Thyroid gland (tissue), 4 donors: ENCODE results near the gene SRGAP2. TPM values are rescaled to one million over a fixed set of nuclear protein-coding genes. Genes with fewer than 3 reads are reported as not detected.
"Not testable (repeated sequence)": the region's sequence is repeated elsewhere in the genome, so short reads cannot be mapped to it uniquely, and the experiment has no call there.

Experiments used
- DNase-seq, 2 donors: peaks; one replicate each; pipeline ENCODE4 v3.0.0-alpha.2; 2019
- H3K27ac ChIP-seq, 3 donors: fragments of 200-600 bp; sonication (generic); 1 replicate in 2 of 3; 2 replicates in 1 of 3; pipeline ENCODE4 v1.5.1; 2016 to 2019; ENCODE audit warnings: mild to moderate bottlenecking in 1 of 3, moderate library complexity in 1 of 3
- H3K27me3 ChIP-seq: fragments of 200-600 bp; sonication (generic); one replicate; pipeline ENCODE4 v1.5.1; 2019
- H3K36me3 ChIP-seq, 2 donors: fragments of 200-600 bp; sonication (generic); one replicate each; pipeline ENCODE4 v1.5.1; 2016 to 2019
- H3K4me1 ChIP-seq, 2 donors: fragments of 200-600 bp; sonication (generic); one replicate each; pipeline ENCODE4 v1.5.1; 2017 to 2019
- H3K4me3 ChIP-seq, 3 donors: fragments of 200-600 bp; sonication (generic); replicated peaks in 1 of 3; 1 replicate in 2 of 3; 2 replicates in 1 of 3; pipeline ENCODE4 v1.5.1; 2016; ENCODE audit warnings: mild to moderate bottlenecking in 1 of 3
- H3K9me3 ChIP-seq: fragments of 200-600 bp; sonication (generic); one replicate; pipeline ENCODE4 v1.5.1; 2017
- WGBS, 2 donors: methylation state at CpG; one replicate each; pipeline ENCODE4 v1.1.5; 2017; 5-methylcytosine and 5-hydroxymethylcytosine counted together
- intact Hi-C: fragments of 100-400 bp; cut with DNase I; formaldehyde crosslinking; loops from one replicate; pipeline ENCODE4 v1.15.1; 2023
- total RNA-seq, 4 donors: library from RNA; depleted of rRNA; stranded (reverse); fragments of >200 nt; gene quantifications; one replicate each; pipeline ENCODE4 v1.2.3, GENCODE V29; 2016

Gene SRGAP2
- total RNA-seq, 4 donors from 2014 or later = 16.8 to 31.7 (median 24.6) TPM

DNA sequence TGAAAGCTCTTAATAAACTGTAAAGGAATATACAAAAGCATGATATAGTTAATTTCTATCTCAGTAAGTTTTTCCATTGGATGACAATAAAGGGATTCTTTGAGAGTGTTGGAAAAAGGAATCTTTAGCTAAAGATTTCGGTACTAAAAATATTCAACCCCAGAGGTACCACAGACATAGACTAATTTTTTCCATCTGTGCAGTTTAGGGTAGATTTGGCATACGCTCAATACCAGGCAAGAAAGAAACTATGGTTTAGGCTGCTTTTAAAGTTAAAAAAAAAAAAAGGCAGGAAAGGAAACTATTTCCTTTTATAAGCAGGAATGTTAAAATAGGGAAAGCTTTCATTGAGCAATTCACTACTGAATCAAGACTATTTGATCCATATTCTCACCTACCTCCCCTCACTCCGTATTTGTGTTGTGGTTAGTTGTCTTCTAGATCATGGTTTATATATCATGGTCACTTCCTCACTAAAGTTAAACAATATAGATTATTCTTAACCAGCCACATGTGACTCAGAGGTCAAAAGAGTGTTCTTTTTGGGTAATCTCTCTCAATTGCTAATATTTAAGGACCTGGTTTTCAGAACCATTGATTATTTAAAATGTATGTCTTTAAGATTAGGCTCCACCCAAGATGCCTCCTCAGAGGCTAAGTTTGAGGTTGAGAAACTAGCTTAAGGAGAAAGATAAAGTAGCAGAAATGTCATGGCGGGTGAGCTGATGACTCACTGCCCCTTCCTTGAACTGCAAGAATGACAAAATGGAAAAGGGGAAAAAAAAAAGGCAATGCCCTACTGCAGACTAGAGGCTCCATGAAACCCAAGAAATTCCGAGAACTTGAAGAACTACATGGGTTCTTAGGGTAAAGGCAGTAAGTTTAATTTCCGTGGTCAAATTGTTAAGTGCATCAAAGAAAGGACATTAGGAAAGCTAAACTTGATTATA, 20.7 kb upstream of the SRGAP2 start:
- H3K36me3 ChIP-seq, intact Hi-C loops, H3K4me3 ChIP-seq, H3K27me3 ChIP-seq, DNase-seq, H3K27ac ChIP-seq, H3K4me1 ChIP-seq, H3K9me3 ChIP-seq: not testable (repeated sequence)
- WGBS, 2 donors = 81 to 84% methylated on average over 5 of the region's 6 CpGs

DNA sequence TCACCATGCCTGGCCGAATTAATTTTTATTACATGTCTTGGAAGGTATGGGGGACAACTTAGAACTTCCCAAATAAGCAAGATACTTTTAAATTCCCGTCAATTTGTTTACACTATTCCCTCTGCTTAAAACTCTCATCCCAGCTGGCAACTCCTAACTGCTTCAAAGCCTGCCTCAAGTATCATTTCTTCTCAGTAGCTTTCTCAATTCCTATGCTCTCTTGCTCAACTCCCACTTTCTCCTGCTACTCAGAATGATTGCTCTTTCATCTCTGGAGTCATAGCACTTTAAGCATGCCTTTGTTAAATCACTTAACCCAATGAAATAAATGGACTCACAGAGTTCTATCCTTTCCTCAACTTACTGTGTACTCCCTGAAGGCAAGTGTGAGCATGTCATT, 19.6 kb upstream of the SRGAP2 start:
- H3K4me3 ChIP-seq, H3K27me3 ChIP-seq, H3K27ac ChIP-seq, intact Hi-C loops, H3K4me1 ChIP-seq, H3K9me3 ChIP-seq, H3K36me3 ChIP-seq, DNase-seq: not testable (repeated sequence)
- no CpG with 5 or more reads among the region's 2 CpGs for WGBS, 2 donors

DNA sequence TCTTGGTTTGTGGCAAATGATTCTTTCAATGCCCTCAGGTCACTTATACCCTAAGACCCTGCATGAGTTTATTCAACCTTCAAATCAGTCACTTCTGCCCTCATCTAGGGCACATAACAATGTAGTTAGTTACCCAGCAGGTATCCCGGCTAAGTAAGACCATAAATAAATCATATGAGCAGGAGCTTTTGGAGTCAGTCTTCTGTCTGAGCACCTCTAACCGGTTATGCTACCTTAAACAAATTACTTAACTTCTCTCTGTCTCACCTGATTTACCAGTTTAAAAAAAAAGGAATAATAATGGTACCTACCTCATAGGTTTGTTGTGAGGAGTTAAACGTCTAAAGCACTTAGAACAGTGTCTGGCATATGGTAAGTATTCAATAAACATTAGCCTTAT, 17.6 kb upstream of the SRGAP2 start:
- WGBS, 2 donors = no CpG with 5 or more reads among the region's 3 CpGs

DNA sequence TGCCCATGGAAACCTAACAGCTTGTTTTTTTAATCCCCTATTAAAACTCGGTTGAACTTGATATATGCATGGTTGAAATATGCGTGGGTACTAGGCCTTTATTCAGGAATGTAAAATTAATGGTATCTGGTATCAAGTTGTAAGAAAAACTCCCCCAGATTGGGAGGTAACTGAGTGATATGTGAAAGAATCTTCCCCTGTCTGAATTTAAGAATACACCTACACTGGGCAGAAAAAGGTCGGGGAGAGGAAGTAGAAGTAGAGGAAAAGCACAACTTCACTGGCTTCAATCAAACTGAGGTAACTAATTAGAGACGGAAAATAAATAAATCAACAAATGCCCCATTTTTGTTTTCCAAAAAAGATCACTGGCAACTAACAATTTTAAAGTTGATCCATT, 16.5 kb upstream of the SRGAP2 start:
- H3K27me3 ChIP-seq, DNase-seq, H3K9me3 ChIP-seq, H3K4me1 ChIP-seq, H3K27ac ChIP-seq, intact Hi-C loops, H3K4me3 ChIP-seq, H3K36me3 ChIP-seq: not testable (repeated sequence)
- WGBS, 2 donors = 80 to 89% methylated on average over 2 to 3 of the region's 4 CpGs

More for the DNA sequence above, 17.6 kb upstream of the SRGAP2 start:
- DNase-seq, H3K4me1 ChIP-seq, H3K9me3 ChIP-seq, H3K27ac ChIP-seq, H3K36me3 ChIP-seq, intact Hi-C loops, H3K27me3 ChIP-seq, H3K4me3 ChIP-seq: not testable (repeated sequence)

DNA sequence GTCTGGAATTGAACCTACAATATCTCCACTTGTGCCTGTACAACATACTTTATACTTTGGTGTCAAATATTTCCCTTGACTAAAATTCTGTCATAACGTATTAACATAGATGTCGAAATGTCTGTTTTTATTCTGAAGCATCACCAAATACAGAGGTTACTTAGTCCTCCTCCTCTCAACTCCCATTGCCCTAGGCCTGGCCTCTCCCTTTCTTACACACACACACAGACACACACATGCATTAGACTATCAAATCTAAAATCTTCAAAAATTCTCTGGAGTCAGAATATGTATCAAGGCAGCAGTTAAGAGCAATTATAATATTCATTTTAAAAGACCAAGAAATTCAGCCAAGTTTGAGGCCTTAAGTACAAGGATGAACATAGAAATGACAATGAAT, 8.2 kb upstream of the SRGAP2 start:
- H3K27me3 ChIP-seq, DNase-seq, H3K4me1 ChIP-seq, H3K27ac ChIP-seq, H3K9me3 ChIP-seq, H3K36me3 ChIP-seq, intact Hi-C loops, H3K4me3 ChIP-seq: not testable (repeated sequence)
- WGBS, 2 donors = no CpG with 5 or more reads among the region's 2 CpGs

DNA sequence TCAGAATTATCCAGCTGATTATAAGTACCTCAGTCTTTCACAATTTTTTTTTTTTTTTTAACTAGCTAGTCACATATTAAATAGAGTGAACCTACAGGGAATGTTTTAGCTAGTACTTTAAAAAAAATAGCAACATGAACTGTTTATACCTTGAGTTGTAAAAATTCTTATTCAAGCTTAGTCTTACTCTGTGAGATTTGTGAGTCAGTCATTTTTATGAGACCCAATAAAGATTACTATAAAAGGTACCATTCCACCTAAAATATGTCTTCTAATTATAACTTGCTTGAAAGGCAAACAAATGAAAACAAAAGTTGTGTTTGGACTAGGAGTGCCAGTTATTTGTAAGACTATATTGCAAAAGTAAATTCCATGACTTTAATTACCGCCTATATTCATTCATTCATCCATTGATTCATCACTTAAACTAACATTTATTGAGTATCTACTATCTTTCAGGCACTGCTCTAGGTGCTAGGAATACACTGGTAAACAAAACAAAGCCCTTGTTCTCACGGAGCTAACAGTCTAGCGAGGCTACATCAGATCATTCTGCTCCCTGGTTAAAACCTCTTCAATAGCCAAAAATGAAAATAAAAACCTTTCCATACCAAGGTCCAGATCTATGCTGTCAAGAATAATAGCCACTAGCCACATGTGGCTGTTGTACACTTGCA, 6.5 kb upstream of the SRGAP2 start:
- intact Hi-C loops, H3K4me1 ChIP-seq, H3K27ac ChIP-seq, H3K9me3 ChIP-seq, DNase-seq, H3K4me3 ChIP-seq, H3K36me3 ChIP-seq, H3K27me3 ChIP-seq: not testable (repeated sequence)
- WGBS, 2 donors = 86 to 94% methylated on average over 2 of the region's 3 CpGs

DNA sequence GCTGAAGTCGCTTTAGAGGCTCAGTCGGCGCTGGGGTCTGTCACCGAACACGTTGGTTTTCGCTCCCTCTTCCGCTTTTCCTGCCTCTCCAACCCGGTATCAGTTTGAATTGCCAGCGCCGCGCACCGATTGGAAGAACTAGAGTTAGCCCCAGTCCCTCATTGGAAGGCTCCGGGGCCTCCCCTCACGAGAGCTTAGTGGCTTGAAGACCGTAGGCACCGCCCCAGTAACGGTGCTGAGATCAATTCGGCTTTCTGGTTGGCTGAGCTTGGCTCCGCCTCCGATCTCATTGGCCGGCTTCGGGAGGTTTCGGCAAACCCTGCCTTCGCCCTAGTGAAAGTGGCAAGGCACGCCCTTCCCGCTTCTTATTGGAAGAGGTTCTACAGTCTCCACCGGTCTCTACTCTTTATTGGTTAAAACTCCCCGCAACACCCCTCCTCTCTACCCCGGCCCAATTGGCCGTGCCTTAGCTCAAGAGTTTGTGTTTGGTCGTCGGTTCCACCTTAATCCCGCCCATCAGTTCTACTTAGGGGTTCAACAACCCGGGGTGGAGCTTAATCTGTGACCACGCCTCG, 465 bp upstream of the SRGAP2 start, which contains the start of gene FAM72A:
FAM72A (minus strand) TSS at position 51 of the 575 bp plus-strand sequence. CDS start 814 bp downstream, outside the sequence.
- 0 to 1% methylated on average over 14 to 19 of the region's 36 CpGs for WGBS, 2 donors
- DNase-seq = peak; percentile 99
- H3K36me3 ChIP-seq, intact Hi-C loops, H3K27me3 ChIP-seq, H3K9me3 ChIP-seq, H3K4me1 ChIP-seq: not testable (repeated sequence)
- Histone ChIP-seq H3K27ac (peak within 1 kb of the TSS in 2 of 3 donors; percentile 44 to 73), H3K4me3 (peak within 1 kb of the TSS in 2 of 3 donors; percentile 33 to 49)

DNA sequence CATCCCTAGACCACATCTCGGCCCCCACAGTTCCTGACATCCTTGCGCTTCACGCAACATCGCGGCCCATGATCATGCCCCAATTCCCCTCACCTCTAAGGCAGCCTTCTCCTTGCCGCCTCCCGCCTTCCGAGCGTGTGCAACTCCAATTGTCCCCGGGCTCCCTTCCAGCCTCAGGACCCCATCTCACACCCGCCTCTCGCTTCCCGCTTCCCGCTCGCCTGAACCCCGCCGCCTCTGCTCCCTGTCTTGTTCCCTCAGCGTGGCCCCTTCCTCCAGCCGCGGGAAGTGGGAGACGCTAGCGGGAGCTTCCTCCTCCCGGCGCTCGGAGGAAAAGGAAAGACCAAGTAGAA, 794 bp downstream of the SRGAP2 start:
- DNase-seq = peak in 1 of 2 donors; percentile 3
- H3K4me3 ChIP-seq = not testable (repeated sequence)

DNA sequence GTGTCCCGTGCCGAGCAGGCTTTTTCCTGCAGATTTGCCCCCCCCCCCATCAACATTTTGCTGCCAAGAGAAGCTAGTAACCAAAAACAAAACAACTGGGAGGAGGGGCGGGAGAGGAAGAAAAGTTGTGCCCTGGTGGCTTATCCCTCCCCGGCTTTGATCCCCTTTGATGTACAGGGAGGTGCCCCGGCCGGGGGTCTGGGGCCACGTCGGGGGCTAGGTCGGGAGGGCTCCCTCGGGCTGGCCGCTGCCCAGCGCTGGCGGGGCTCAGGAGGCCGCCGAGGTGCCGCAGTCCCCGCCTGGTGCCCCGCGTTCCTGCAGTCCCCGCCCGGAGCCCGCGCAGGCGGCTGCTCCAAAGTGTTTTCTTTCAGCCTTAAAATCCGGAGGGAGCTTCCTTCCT, 1.5 kb downstream of the SRGAP2 start:
- H3K9me3 ChIP-seq, intact Hi-C loops, H3K4me1 ChIP-seq, H3K27me3 ChIP-seq, H3K27ac ChIP-seq, H3K36me3 ChIP-seq: not testable (repeated sequence)
- DNase-seq = peak in 1 of 2 donors; percentile 2
- 0% methylated on average over 4 of the region's 25 CpGs; no CpG with 5 or more reads in 1 of the 2 donors for WGBS, 2 donors
- peak overlapping the region in 1 of 3 donors; percentile 28 for H3K4me3 ChIP-seq

More for the DNA sequence above, 794 bp downstream of the SRGAP2 start:
- H3K9me3 ChIP-seq, H3K4me1 ChIP-seq, H3K27ac ChIP-seq, H3K27me3 ChIP-seq, H3K36me3 ChIP-seq, intact Hi-C loops: not testable (repeated sequence)
- no CpG with 5 or more reads among the region's 25 CpGs for WGBS, 2 donors

DNA sequence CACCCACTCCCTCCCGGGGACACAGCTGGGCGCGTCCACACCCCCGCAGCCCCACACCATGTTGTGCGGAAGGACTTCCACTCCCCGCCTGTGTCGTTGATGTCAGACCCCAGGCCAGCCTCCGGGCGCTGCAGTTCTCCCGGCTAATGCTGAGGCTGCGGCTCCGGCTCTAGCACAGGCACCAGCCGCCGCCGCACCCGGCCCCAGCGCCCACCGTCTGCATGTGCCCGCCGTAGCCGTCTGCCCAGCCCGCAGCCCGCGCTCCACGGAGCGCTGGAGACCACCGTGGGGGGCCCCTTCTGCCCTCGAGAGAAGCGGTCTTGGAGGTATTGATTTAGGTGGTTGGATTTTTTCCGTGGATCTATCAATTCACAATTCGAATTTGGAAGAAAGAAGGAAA, 2.2 kb downstream of the SRGAP2 start:
- intact Hi-C loops, H3K27ac ChIP-seq, H3K4me3 ChIP-seq, H3K9me3 ChIP-seq, H3K4me1 ChIP-seq, H3K36me3 ChIP-seq, H3K27me3 ChIP-seq: not testable (repeated sequence)
- no CpG with 5 or more reads among the region's 31 CpGs for WGBS, 2 donors
- DNase-seq = peak in 1 of 2 donors; percentile 1

DNA sequence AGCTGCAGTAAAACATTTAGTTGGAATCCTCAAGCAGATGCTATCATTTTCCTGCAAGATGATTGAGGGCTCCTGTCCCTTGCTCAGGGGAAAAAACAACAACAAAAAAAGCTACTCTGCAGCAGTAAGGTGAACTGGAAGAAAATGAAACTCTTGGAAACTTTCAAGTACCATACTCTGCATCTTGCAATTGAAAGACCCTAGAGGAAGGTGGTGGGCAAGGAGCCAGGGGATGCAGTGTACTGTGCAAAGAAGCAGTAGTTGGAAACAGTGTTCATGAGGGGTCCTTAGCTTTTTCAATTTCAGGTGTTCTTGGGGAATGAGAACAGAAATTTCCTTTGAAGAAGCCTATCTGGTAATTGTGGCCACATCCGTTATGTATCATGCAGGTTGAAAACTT, 7.5 kb downstream of the SRGAP2 start:
- WGBS, 2 donors = no CpG with 5 or more reads among the region's 1 CpG
- peak; percentile 4 to 35 for DNase-seq
- H3K36me3 ChIP-seq, H3K9me3 ChIP-seq, H3K27ac ChIP-seq, intact Hi-C loops, H3K4me3 ChIP-seq, H3K27me3 ChIP-seq, H3K4me1 ChIP-seq: not testable (repeated sequence)

DNA sequence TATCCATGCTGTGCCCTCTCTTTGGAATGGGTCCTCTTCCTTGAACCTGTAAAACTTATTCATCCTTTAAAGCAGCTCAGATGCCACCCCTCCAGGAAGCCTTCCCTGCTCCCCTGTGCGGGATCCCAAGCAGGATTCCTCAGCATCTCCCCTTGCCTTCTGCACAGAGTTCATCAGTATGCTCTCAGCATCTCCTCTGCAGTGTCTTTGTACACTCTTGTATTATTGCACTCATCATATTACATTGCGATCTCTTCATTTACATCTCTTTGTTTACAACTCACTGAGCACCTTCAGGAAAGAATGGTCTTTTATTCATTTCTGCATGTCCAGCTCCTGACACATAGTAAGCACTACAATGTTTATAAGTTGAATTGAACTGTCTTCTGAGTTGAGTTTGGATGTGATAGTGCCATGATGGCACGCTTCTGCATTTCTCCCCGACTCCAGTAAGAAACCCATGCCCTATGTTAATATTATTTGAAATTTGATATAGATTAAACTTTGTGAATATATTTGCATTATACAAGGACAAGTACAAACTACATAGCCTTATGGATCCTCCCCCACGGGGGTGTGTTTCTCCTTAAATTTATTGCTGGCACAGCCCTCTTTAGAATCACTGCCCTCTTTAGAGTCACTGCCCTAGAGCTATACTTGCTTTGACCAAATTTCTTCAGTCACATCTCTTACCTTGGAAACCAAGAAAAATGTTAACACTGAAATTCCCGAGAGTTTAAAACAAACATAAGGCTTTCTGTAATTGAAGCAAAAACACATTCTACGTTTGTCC, 12.5 kb downstream of the SRGAP2 start:
- DNase-seq, intact Hi-C loops, H3K4me1 ChIP-seq, H3K9me3 ChIP-seq, H3K36me3 ChIP-seq, H3K27ac ChIP-seq, H3K27me3 ChIP-seq, H3K4me3 ChIP-seq: not testable (repeated sequence)
- WGBS, 2 donors = 96 to 98% methylated on average over 4 of the region's 7 CpGs
